Measurements from ENCODE around the gene CITED4.

DNA sequence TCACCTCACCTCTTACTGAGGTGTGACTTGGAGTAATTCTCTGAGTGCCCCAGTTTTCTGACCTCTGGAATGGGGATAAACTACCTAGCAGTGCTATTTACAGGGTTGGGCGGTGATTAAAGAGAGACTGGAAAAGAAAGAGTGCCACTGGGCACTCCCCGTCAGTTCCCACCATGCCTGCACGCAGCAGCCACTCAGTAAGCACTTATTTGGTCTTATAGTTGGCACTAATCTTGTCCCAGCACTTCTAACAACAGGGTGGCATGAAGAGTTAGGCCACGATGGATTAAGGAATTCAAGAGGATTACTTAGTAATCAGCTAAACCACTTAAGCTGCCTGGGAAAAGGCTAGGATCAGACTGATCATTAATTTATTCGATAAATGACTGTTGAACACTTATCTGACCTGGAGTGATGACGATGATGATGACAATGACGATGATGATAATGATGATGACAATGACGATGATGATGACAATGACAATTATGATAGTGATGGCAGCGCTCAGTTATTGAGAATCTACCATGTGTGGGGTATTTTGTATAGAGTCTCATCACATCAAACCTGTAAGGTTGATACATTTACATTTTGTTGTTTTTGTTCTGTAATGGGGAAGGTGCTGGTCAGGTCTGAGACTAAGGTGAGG is 5.4 kb downstream of the CITED4 start:
- TF ChIP-seq, protein P1, sequence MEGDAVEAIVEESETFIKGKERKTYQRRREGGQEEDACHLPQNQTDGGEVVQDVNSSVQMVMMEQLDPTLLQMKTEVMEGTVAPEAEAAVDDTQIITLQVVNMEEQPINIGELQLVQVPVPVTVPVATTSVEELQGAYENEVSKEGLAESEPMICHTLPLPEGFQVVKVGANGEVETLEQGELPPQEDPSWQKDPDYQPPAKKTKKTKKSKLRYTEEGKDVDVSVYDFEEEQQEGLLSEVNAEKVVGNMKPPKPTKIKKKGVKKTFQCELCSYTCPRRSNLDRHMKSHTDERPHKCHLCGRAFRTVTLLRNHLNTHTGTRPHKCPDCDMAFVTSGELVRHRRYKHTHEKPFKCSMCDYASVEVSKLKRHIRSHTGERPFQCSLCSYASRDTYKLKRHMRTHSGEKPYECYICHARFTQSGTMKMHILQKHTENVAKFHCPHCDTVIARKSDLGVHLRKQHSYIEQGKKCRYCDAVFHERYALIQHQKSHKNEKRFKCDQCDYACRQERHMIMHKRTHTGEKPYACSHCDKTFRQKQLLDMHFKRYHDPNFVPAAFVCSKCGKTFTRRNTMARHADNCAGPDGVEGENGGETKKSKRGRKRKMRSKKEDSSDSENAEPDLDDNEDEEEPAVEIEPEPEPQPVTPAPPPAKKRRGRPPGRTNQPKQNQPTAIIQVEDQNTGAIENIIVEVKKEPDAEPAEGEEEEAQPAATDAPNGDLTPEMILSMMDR (conservative IDR thresholded peaks at IDR 0.05; ENCODE audit: low read length): no peak
- TF ChIP-seq EZH2phosphoT487 (IDR thresholded peaks at IDR 0.05; ENCODE audit: borderline replicate concordance): no peak

Measured in Loucy (cell line).